Measurements from ENCODE around the gene TNS2. TPM values are rescaled to one million over a fixed set of nuclear protein-coding genes. Genes with fewer than 3 reads are reported as not detected.

Gene TNS2
- total and polyA plus RNA-seq, 2 of the 13 experiments (the other 11 are each of a cell fraction or from before 2014, with no cell fraction given), result 8.9 to 20.4 TPM

DNA sequence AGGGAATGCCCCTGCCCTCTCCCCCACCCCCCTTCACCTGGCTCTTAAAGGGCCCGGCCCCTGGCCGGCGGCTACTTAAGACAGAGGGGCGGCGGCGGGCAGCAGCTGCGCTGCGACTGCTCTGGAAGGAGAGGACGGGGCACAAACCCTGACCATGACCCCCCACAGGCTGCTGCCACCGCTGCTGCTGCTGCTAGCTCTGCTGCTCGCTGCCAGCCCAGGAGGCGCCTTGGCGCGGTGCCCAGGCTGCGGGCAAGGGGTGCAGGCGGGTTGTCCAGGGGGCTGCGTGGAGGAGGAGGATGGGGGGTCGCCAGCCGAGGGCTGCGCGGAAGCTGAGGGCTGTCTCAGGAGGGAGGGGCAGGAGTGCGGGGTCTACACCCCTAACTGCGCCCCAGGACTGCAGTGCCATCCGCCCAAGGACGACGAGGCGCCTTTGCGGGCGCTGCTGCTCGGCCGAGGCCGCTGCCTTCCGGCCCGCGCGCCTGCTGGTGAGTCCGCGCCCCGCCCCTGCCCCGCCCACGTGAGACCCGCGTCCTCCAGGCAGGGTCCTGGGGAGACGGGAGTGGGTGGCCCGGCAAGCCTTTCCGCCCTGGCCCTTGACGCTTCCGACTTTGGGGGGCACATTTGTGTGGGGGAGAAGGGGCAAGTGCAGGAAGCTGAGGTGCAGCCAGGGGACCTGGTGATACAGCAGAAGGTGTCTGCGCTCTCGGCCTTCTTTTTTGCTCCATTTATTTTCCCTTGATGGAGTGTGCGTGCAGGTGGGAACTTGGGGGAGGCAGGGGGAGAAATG lies 47.9 kb downstream of the TNS2 start, which contains the start of gene IGFBP6 (continued):
- TF ChIP-seq KMT2A (CRISPR knock-in tag; IDR thresholded peaks at IDR 0.05) (no peak), MIER2 (CRISPR knock-in tag; IDR thresholded peaks at IDR 0.05) (no peak), HDAC6 (IDR thresholded peaks at IDR 0.05; ENCODE audit: low read depth, low read length) (no peak), DNMT3B (CRISPR knock-in tag; conservative IDR thresholded peaks at IDR 0.05) (no peak), TBX2 (CRISPR knock-in tag; IDR thresholded peaks at IDR 0.05; ENCODE audit: borderline replicate concordance) (peak; percentile 67; the same call in 1 of the 2 replicates), CBX2 (IDR thresholded peaks at IDR 0.05; ENCODE audit: low read depth, low read length) (no peak), CBX2 (CRISPR knock-in tag; IDR thresholded peaks at IDR 0.05; ENCODE audit: low read depth) (no peak), RFX3 (CRISPR knock-in tag; IDR thresholded peaks at IDR 0.05) (no peak), RXRA (CRISPR knock-in tag; IDR thresholded peaks at IDR 0.05) (no peak), RARA (CRISPR knock-in tag; IDR thresholded peaks at IDR 0.05) (0 out of 2 replicates have a peak, but pooled peaks have one; percentile 20), ZNF552 (CRISPR knock-in tag; IDR thresholded peaks at IDR 0.05; ENCODE audit: borderline replicate concordance) (0 out of 2 replicates have a peak, but pooled peaks have one; percentile 19), ATAD3A (CRISPR knock-in tag; IDR thresholded peaks at IDR 0.05) (no peak), KLF9 (CRISPR knock-in tag; IDR thresholded peaks at IDR 0.05; ENCODE audit: low read depth) (no peak), ZNF33B (CRISPR knock-in tag; IDR thresholded peaks at IDR 0.05) (no peak)
- TF ChIP-seq, protein P1, sequence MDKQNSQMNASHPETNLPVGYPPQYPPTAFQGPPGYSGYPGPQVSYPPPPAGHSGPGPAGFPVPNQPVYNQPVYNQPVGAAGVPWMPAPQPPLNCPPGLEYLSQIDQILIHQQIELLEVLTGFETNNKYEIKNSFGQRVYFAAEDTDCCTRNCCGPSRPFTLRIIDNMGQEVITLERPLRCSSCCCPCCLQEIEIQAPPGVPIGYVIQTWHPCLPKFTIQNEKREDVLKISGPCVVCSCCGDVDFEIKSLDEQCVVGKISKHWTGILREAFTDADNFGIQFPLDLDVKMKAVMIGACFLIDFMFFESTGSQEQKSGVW (CRISPR knock-in tag; IDR thresholded peaks at IDR 0.05; ENCODE audit: borderline replicate concordance), result no peak
- TF ChIP-seq, protein P2, sequence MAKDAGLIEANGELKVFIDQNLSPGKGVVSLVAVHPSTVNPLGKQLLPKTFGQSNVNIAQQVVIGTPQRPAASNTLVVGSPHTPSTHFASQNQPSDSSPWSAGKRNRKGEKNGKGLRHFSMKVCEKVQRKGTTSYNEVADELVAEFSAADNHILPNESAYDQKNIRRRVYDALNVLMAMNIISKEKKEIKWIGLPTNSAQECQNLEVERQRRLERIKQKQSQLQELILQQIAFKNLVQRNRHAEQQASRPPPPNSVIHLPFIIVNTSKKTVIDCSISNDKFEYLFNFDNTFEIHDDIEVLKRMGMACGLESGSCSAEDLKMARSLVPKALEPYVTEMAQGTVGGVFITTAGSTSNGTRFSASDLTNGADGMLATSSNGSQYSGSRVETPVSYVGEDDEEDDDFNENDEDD (CRISPR knock-in tag; IDR thresholded peaks at IDR 0.05; ENCODE audit: borderline replicate concordance), result peak; percentile 65; the same call in 1 of the 2 replicates
- TF ChIP-seq, protein P3, sequence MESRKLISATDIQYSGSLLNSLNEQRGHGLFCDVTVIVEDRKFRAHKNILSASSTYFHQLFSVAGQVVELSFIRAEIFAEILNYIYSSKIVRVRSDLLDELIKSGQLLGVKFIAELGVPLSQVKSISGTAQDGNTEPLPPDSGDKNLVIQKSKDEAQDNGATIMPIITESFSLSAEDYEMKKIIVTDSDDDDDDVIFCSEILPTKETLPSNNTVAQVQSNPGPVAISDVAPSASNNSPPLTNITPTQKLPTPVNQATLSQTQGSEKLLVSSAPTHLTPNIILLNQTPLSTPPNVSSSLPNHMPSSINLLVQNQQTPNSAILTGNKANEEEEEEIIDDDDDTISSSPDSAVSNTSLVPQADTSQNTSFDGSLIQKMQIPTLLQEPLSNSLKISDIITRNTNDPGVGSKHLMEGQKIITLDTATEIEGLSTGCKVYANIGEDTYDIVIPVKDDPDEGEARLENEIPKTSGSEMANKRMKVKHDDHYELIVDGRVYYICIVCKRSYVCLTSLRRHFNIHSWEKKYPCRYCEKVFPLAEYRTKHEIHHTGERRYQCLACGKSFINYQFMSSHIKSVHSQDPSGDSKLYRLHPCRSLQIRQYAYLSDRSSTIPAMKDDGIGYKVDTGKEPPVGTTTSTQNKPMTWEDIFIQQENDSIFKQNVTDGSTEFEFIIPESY (CRISPR knock-in tag; IDR thresholded peaks at IDR 0.05), result no peak; the same call in 1 of the 2 replicates
- TF ChIP-seq, protein P4, sequence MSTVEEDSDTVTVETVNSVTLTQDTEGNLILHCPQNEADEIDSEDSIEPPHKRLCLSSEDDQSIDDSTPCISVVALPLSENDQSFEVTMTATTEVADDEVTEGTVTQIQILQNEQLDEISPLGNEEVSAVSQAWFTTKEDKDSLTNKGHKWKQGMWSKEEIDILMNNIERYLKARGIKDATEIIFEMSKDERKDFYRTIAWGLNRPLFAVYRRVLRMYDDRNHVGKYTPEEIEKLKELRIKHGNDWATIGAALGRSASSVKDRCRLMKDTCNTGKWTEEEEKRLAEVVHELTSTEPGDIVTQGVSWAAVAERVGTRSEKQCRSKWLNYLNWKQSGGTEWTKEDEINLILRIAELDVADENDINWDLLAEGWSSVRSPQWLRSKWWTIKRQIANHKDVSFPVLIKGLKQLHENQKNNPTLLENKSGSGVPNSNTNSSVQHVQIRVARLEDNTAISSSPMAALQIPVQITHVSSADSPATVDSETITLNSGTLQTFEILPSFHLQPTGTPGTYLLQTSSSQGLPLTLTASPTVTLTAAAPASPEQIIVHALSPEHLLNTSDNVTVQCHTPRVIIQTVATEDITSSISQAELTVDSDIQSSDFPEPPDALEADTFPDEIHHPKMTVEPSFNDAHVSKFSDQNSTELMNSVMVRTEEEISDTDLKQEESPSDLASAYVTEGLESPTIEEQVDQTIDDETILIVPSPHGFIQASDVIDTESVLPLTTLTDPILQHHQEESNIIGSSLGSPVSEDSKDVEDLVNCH (CRISPR knock-in tag; IDR thresholded peaks at IDR 0.05), result no peak
- TF ChIP-seq, protein P5, sequence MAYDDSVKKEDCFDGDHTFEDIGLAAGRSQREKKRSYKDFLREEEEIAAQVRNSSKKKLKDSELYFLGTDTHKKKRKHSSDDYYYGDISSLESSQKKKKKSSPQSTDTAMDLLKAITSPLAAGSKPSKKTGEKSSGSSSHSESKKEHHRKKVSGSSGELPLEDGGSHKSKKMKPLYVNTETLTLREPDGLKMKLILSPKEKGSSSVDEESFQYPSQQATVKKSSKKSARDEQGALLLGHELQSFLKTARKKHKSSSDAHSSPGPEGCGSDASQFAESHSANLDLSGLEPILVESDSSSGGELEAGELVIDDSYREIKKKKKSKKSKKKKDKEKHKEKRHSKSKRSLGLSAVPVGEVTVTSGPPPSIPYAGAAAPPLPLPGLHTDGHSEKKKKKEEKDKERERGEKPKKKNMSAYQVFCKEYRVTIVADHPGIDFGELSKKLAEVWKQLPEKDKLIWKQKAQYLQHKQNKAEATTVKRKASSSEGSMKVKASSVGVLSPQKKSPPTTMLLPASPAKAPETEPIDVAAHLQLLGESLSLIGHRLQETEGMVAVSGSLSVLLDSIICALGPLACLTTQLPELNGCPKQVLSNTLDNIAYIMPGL (CRISPR knock-in tag; IDR thresholded peaks at IDR 0.05; ENCODE audit: borderline replicate concordance in 1 of 2, low read depth in 1 of 2), result peak in 1 of 2 experiments; percentile 59; a peak in 1 of 4 replicates
- TF ChIP-seq, protein P6, sequence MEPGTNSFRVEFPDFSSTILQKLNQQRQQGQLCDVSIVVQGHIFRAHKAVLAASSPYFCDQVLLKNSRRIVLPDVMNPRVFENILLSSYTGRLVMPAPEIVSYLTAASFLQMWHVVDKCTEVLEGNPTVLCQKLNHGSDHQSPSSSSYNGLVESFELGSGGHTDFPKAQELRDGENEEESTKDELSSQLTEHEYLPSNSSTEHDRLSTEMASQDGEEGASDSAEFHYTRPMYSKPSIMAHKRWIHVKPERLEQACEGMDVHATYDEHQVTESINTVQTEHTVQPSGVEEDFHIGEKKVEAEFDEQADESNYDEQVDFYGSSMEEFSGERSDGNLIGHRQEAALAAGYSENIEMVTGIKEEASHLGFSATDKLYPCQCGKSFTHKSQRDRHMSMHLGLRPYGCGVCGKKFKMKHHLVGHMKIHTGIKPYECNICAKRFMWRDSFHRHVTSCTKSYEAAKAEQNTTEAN (CRISPR knock-in tag; conservative IDR thresholded peaks at IDR 0.05), result no peak

Measured in HepG2 (cell line).